HepG2 (cell line): ENCODE measurements around the gene RAB43. TPM values are rescaled to one million over a fixed set of nuclear protein-coding genes. Genes with fewer than 3 reads are reported as not detected.

Source experiments
- CHD2 ChIP-seq: IDR thresholded peaks from 2 replicates; pipeline ENCODE4 v1.6.1; 2011; ENCODE audit warnings: low read depth, low read length, improper control_type of control experiment
- DNMT1 ChIP-seq: sonication (generic); formaldehyde crosslinking; IDR thresholded peaks from 2 replicates; pipeline ENCODE4 v1.5.1; 2020; ENCODE audit warnings: mild to moderate bottlenecking, missing genetic modification reagents
- GABPB1 ChIP-seq: IDR thresholded peaks from 2 replicates; pipeline ENCODE4 v1.6.1; 2016; ENCODE audit warnings: mild to moderate bottlenecking, missing genetic modification reagents, moderate library complexity, missing compliant biosample characterization
- HDAC6 ChIP-seq: fragments of 200-600 bp; sonication (generic); IDR thresholded peaks from 2 replicates; pipeline ENCODE4 v1.7.0; 2017; ENCODE audit warnings: mild to moderate bottlenecking, antibody characterized with exemption, low read length, low read depth
- KDM2A ChIP-seq: sonication (generic); formaldehyde crosslinking; IDR thresholded peaks from 2 replicates; pipeline ENCODE4 v1.4.0; 2020; ENCODE audit warnings: low read depth, missing genetic modification reagents, borderline replicate concordance
- MBD4 ChIP-seq: IDR thresholded peaks from 2 replicates; pipeline ENCODE4 v1.6.1; 2012; ENCODE audit warnings: low read length, inconsistent platforms, borderline replicate concordance
- MED8 ChIP-seq: sonication (generic); formaldehyde crosslinking; IDR thresholded peaks from 2 replicates; pipeline ENCODE4 v1.8.1; 2023; ENCODE audit warnings: mild to moderate bottlenecking, missing genetic modification reagents; ENCODE audit not compliant: insufficient replicate concordance
- PHF20 ChIP-seq: sonication (generic); formaldehyde crosslinking; IDR thresholded peaks from 2 replicates; pipeline ENCODE4 v1.5.0; 2020; ENCODE audit warnings: mild to moderate bottlenecking, missing genetic modification reagents
- RXRA ChIP-seq: sonication (generic); formaldehyde crosslinking; IDR thresholded peaks from 2 replicates; pipeline ENCODE4 v1.5.1; 2020; ENCODE audit warnings: missing genetic modification reagents
- SETDB1 ChIP-seq: sonication (generic); formaldehyde crosslinking; IDR thresholded peaks from 2 replicates; pipeline ENCODE4 v1.5.1; 2020; ENCODE audit warnings: missing genetic modification reagents, mild to moderate bottlenecking, borderline replicate concordance
- SMARCC2 ChIP-seq: fragments of 450-650 bp; IDR thresholded peaks from 2 replicates; pipeline ENCODE4 v1.6.1; 2017; ENCODE audit warnings: antibody characterized with exemption, mild to moderate bottlenecking
- TBP ChIP-seq: sonication (generic); formaldehyde crosslinking; IDR thresholded peaks from 2 replicates; pipeline ENCODE4 v1.5.0; 2020; ENCODE audit warnings: missing genetic modification reagents
- TOPORS ChIP-seq: sonication (generic); formaldehyde crosslinking; IDR thresholded peaks from 2 replicates; pipeline ENCODE4 v1.8.0; 2023; ENCODE audit warnings: mild to moderate bottlenecking, missing genetic modification reagents
- ZNF235 ChIP-seq: sonication (generic); formaldehyde crosslinking; IDR thresholded peaks from 2 replicates; pipeline ENCODE4 v1.8.1; 2023; ENCODE audit warnings: mild to moderate bottlenecking, missing genetic modification reagents, borderline replicate concordance
- ZNF496 ChIP-seq: sonication (generic); formaldehyde crosslinking; IDR thresholded peaks from 2 replicates; pipeline ENCODE4 v1.8.1; 2023; ENCODE audit warnings: mild to moderate bottlenecking, moderate library complexity, missing genetic modification reagents; ENCODE audit not compliant: insufficient replicate concordance
- ZNF564 ChIP-seq: sonication (generic); formaldehyde crosslinking; IDR thresholded peaks from 2 replicates; pipeline ENCODE4 v1.8.1; 2023; ENCODE audit warnings: mild to moderate bottlenecking, missing genetic modification reagents
- polyA plus RNA-seq, 8 experiments: library from polyadenylated mRNA; depleted of rRNA in 3 of 8; stranded (reverse) in 7 of 8; unstranded in 1 of 8; fragments of >200 nt; fragmentation: Illumina TruSeq in 4 of 8; extraction: Trizol in 4 of 8; gene quantifications; 2 replicates each; pipeline versions ENCODE4 v1.2.1 to v1.2.3, GENCODE V29; 2011 to 2016; ENCODE audit warnings: low read depth in 4 of 8, missing spikeins in 1 of 8, mixed read lengths in 1 of 8; ENCODE audit not compliant: insufficient read depth in 1 of 8
- total RNA-seq, 5 experiments: library from RNA; depleted of rRNA; stranded (reverse); fragments of >200 nt; fragmentation: Illumina TruSeq; extraction: Trizol; gene quantifications; 2 replicates each; pipeline ENCODE4 v1.2.3, GENCODE V29; 2016; ENCODE audit warnings: low read depth in 1 of 5
- TF ChIP-seq, protein P1 (sequence below): sonication (generic); formaldehyde crosslinking; IDR thresholded peaks from 2 replicates; pipeline ENCODE4 v1.5.0; 2020; ENCODE audit warnings: mild to moderate bottlenecking, missing genetic modification reagents
- TF ChIP-seq, protein P2 (sequence below): sonication (generic); formaldehyde crosslinking; IDR thresholded peaks from 2 replicates; pipeline ENCODE4 v1.4.0; 2020; ENCODE audit warnings: low read depth, mild to moderate bottlenecking, missing genetic modification reagents
- TF ChIP-seq, protein P3 (sequence below): IDR thresholded peaks from 2 replicates; pipeline ENCODE4 v1.6.1; 2016; ENCODE audit warnings: mild to moderate bottlenecking
- TF ChIP-seq, protein P4 (sequence below): sonication (generic); formaldehyde crosslinking; conservative IDR thresholded peaks from 2 replicates; pipeline ENCODE4 v1.5.0; 2020; ENCODE audit warnings: missing genetic modification reagents
- TF ChIP-seq, protein P5 (sequence below): sonication (generic); formaldehyde crosslinking; conservative IDR thresholded peaks from 2 replicates; pipeline ENCODE4 v1.8.0; 2022; ENCODE audit warnings: low read depth, missing genetic modification reagents

Gene RAB43
- total and polyA plus RNA-seq, 2 of the 13 experiments (the other 11 are each of a cell fraction or from before 2014, with no cell fraction given): 11.8 to 18.4 TPM

DNA sequence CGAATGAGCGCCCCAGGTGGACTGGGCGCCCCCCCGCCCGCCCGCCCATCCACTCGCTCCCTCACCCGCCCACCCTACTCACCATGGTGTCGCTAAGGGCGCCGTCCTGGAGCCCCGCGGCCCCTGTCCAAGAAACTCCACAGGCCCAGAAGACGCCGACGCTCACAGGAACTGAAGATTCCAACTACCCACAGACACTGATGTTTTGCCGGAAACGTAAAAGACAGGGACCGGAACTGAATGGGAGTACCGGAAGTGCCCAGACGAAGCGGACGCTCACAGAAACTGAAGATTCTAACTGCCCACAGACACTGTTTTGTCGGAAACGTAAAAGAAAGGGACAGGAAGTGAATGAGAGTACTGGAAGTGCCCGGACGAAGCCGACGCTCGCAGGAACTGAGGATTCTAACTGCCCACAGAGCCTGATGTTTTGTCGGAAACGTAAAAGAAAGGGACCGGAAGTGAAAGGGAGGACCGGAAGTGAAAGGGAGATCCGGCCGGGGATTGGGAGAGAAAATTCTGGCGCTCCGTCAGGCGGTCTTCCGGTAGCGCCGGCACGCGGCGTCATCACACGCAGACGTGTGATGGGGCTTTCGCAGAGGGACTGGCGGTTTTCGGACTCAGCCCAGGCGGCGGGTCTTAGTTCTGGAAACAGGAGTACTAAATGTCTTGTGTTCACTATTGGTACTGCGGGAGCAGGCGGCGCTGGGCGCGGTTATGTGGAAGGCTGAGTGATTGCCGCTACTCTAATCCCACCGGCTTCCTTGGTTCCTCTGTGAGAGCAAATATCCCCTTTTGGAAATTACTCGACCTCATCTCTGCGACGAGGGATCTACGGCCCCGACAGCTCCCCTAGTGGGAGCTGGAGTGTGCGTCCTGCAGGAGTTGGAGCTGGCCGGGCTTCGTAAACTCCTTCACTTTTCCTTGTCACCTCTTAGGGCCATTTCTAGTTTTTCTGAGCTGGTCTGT, 39.6 kb upstream of the RAB43 start, which contains the start of gene ISY1 (continued):
- TF ChIP-seq, protein P1, sequence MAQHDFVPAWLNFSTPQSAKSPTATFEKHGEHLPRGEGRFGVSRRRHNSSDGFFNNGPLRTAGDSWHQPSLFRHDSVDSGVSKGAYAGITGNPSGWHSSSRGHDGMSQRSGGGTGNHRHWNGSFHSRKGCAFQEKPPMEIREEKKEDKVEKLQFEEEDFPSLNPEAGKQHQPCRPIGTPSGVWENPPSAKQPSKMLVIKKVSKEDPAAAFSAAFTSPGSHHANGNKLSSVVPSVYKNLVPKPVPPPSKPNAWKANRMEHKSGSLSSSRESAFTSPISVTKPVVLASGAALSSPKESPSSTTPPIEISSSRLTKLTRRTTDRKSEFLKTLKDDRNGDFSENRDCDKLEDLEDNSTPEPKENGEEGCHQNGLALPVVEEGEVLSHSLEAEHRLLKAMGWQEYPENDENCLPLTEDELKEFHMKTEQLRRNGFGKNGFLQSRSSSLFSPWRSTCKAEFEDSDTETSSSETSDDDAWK (CRISPR knock-in tag): no peak
- TF ChIP-seq CHD2 (peak; percentile 34; the same call in 1 of the 2 replicates), SMARCC2 (no peak), TOPORS (CRISPR knock-in tag) (peak; percentile 76), HDAC6 (no peak), GABPB1 (CRISPR knock-in tag) (peak; percentile 97), MED8 (CRISPR knock-in tag) (peak; percentile 45), DNMT1 (CRISPR knock-in tag) (no peak), KDM2A (peak; percentile 90), SETDB1 (CRISPR knock-in tag) (no peak), ZNF235 (CRISPR knock-in tag) (0 out of 2 replicates have a peak, but pooled peaks have one; percentile 37), MBD4 (no peak), PHF20 (peak; percentile 99), ZNF496 (CRISPR knock-in tag) (no peak), TBP (no peak), RXRA (CRISPR knock-in tag) (peak; percentile 32; the same call in 1 of the 2 replicates), ZNF564 (CRISPR knock-in tag) (no peak)
- TF ChIP-seq, protein P2, sequence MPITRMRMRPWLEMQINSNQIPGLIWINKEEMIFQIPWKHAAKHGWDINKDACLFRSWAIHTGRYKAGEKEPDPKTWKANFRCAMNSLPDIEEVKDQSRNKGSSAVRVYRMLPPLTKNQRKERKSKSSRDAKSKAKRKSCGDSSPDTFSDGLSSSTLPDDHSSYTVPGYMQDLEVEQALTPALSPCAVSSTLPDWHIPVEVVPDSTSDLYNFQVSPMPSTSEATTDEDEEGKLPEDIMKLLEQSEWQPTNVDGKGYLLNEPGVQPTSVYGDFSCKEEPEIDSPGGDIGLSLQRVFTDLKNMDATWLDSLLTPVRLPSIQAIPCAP (CRISPR knock-in tag): no peak
- TF ChIP-seq, protein P3, sequence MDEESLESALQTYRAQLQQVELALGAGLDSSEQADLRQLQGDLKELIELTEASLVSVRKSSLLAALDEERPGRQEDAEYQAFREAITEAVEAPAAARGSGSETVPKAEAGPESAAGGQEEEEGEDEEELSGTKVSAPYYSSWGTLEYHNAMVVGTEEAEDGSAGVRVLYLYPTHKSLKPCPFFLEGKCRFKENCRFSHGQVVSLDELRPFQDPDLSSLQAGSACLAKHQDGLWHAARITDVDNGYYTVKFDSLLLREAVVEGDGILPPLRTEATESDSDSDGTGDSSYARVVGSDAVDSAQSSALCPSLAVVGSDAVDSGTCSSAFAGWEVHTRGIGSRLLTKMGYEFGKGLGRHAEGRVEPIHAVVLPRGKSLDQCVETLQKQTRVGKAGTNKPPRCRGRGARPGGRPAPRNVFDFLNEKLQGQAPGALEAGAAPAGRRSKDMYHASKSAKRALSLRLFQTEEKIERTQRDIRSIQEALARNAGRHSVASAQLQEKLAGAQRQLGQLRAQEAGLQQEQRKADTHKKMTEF (CRISPR knock-in tag): peak; percentile 88
- TF ChIP-seq, protein P4, sequence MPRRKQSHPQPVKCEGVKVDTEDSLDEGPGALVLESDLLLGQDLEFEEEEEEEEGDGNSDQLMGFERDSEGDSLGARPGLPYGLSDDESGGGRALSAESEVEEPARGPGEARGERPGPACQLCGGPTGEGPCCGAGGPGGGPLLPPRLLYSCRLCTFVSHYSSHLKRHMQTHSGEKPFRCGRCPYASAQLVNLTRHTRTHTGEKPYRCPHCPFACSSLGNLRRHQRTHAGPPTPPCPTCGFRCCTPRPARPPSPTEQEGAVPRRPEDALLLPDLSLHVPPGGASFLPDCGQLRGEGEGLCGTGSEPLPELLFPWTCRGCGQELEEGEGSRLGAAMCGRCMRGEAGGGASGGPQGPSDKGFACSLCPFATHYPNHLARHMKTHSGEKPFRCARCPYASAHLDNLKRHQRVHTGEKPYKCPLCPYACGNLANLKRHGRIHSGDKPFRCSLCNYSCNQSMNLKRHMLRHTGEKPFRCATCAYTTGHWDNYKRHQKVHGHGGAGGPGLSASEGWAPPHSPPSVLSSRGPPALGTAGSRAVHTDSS (CRISPR knock-in tag): no peak
- TF ChIP-seq, protein P5, sequence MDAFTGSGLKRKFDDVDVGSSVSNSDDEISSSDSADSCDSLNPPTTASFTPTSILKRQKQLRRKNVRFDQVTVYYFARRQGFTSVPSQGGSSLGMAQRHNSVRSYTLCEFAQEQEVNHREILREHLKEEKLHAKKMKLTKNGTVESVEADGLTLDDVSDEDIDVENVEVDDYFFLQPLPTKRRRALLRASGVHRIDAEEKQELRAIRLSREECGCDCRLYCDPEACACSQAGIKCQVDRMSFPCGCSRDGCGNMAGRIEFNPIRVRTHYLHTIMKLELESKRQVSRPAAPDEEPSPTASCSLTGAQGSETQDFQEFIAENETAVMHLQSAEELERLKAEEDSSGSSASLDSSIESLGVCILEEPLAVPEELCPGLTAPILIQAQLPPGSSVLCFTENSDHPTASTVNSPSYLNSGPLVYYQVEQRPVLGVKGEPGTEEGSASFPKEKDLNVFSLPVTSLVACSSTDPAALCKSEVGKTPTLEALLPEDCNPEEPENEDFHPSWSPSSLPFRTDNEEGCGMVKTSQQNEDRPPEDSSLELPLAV (CRISPR knock-in tag): no peak
